Measurements from ENCODE around the gene ACTMAP.

ACTMAP gene

GRCh38 chr19:40726279-40726678 lies 24.0 kb downstream of the ACTMAP start:
- no peak for TF ChIP-seq CTCF (IDR thresholded peaks at IDR 0.05; ENCODE audit: insufficient read depth, low read depth, low read length, missing control alignments)
- no peak overlapping the region for H3K4me3 ChIP-seq (ENCODE audit: low read depth, low read length)
- no peak for DNase-seq (ENCODE audit: low read depth)

DNA sequence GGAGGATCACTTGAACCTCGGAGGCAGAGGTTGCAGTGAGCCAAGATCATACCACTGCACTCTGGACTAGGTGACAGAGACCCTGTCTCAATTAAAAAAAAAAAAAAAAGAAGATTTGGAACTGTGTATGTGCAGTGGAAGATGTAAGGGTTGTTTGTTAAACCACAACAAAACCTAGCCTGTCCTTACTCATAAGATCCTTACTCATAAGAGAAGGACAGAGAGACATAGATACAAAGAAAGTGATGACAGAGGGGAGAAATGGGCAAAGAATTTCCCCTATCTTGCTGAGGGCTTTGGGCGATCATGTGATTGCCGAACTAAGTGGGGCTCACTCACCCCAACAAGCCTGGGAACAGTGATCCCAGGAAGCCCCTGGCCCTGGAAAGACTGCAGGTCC lies 25.4 kb downstream of the ACTMAP start:
- TF ChIP-seq CTCF (IDR thresholded peaks at IDR 0.05; ENCODE audit: insufficient read depth, low read depth, low read length, missing control alignments): no peak
- H3K4me3 ChIP-seq (ENCODE audit: low read depth, low read length): no peak overlapping the region
- no peak for DNase-seq (ENCODE audit: low read depth)

GRCh38 chr19:40724315-40724714 lies 26.0 kb downstream of the ACTMAP start:
- H3K4me3 ChIP-seq (ENCODE audit: low read depth, low read length): no peak overlapping the region
- no peak for DNase-seq (ENCODE audit: low read depth)
- TF ChIP-seq CTCF (IDR thresholded peaks at IDR 0.05; ENCODE audit: insufficient read depth, low read depth, low read length, missing control alignments): no peak

DNA sequence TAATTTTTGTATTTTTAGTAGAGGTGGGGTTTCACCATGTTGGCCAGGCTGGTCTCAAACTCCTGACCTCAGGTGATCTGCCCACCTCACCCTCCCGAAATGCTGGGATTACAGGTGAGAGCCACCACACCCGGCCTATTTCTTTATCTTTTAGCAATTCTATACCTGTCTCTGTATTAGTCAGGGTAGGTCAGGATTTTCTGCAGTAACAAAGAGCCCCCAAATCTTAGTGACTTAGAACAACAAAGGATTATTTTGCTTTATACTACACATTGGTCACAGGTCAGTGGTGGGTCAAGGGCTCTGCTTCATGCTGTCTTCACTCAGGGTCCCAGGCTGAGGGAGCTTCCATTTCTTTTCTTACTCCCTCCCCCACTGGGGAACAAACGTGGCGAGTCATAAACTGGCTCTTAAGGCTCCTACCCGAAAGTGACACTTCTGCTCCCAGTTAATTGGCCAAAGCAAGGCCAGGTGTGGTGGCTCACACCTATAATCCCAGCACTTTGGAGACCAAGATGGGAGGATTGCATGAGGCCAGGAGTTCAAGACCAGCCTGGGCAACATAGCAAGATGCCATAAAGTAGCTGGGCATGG lies 26.5 kb downstream of the ACTMAP start:
- no peak overlapping the region for H3K4me3 ChIP-seq (ENCODE audit: low read depth, low read length)
- TF ChIP-seq CTCF (IDR thresholded peaks at IDR 0.05; ENCODE audit: insufficient read depth, low read depth, low read length, missing control alignments): no peak

DNA sequence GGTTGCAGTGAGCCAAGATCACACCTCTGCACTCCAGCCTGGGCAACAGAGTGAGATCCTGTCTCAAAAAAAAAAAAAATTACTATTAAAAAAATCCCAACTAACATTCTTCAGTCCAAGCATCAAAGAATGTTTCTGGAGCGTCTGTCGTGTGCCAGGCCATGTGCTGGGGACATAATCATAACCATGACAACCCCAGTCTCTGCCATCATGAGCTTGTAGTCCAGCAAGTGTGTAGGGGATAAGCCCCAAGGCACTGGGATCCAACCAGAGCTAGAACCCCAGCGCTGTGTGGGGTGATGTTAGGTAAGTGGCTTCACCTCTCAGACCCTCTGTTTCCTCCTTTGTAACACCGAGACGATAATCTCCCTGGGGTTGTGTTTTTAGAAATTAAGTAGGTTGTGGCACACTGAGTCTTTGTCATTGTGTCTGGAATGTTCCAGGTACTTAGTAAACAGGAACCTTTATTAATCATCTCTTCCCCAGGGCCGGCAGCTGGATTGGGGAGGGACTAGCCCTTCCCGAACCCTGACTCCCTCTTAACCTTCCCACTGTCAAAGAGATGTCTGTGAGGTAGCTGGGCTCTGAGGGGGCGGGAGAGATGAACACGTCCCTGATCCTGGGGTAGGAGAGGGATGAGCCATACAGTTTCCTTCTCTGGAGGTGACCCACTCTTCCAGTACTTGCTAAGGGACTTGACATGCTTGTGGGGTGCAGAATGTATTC lies 28.2 kb downstream of the ACTMAP start:
- DNase-seq (ENCODE audit: low read depth): no peak
- no peak for TF ChIP-seq CTCF (IDR thresholded peaks at IDR 0.05; ENCODE audit: insufficient read depth, low read depth, low read length, missing control alignments)
- H3K4me3 ChIP-seq (ENCODE audit: low read depth, low read length): no peak overlapping the region

More for the DNA sequence above, 26.5 kb downstream of the ACTMAP start:
- DNase-seq (ENCODE audit: low read depth): no peak

DNA sequence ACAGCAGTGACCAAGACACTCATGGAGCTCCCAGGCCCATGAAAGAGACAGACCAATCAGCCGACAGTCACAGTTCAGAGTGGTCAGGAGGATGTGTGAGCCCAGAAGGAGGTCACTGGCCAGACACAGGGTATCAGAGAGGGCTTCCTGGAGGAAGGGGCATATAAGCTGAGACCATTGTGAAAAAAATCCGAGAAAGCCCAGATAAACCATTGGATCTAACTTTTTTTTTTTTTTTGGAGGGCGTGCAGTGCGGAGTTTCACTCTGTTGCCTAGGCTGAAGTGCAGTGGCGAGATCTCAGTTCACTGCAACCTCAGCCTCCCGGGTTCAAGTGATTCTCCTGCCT lies 29.2 kb downstream of the ACTMAP start:
- H3K4me3 ChIP-seq (ENCODE audit: low read depth, low read length): no peak overlapping the region
- TF ChIP-seq CTCF (IDR thresholded peaks at IDR 0.05; ENCODE audit: insufficient read depth, low read depth, low read length, missing control alignments): no peak
- no peak for DNase-seq (ENCODE audit: low read depth)

Measured in GM12865 (cell line).